Thoracic aorta (tissue), 2 donors: ENCODE results near the gene SNORC. TPM values are rescaled to one million over a fixed set of nuclear protein-coding genes. Genes with fewer than 3 reads are reported as not detected.

ENCODE experiments used
- ATAC-seq: fragments of 150-250 bp; one replicate; pipeline ENCODE4 v1.8.0; 2017; ENCODE audit warnings: low read depth; ENCODE audit not compliant: insufficient number of reproducible peaks, low FRiP score
- DNase-seq: peaks from one replicate; pipeline ENCODE4 v3.0.0-alpha.2; 2020; ENCODE audit warnings: low spot score
- H3K27ac ChIP-seq, 2 donors: fragments of 200-600 bp; sonication (generic); 1 replicate in 1 of 2; 2 replicates in 1 of 2; pipeline ENCODE4 v1.5.1; 2016; ENCODE audit warnings: mild to moderate bottlenecking in 2 of 2, moderate library complexity in 2 of 2
- H3K27me3 ChIP-seq: fragments of 200-600 bp; sonication (generic); replicated peaks from 2 replicates; pipeline ENCODE4 v1.6.0; 2016; ENCODE audit warnings: mild to moderate bottlenecking; ENCODE audit not compliant: insufficient read depth
- H3K36me3 ChIP-seq: fragments of 200-600 bp; sonication (generic); one replicate; pipeline ENCODE4 v1.5.1; 2016
- H3K4me1 ChIP-seq, 2 donors: fragments of 200-600 bp; sonication (generic); 1 replicate in 1 of 2; 2 replicates in 1 of 2; pipeline versions ENCODE4 v1.5.1 to v1.6.0; 2016; ENCODE audit warnings: low read depth in 2 of 2, mild to moderate bottlenecking in 1 of 2; ENCODE audit not compliant: control insufficient read depth in 1 of 2
- H3K4me3 ChIP-seq: fragments of 200-600 bp; sonication (generic); 2 replicates; pipeline ENCODE4 v1.5.1; 2016; ENCODE audit warnings: mild to moderate bottlenecking
- H3K9me3 ChIP-seq: fragments of 200-600 bp; sonication (generic); 2 replicates; pipeline ENCODE4 v1.5.1; 2016
- CTCF ChIP-seq: fragments of 200-600 bp; sonication (generic); IDR thresholded peaks from one replicate; pipeline ENCODE4 v1.5.1; 2019; ENCODE audit warnings: antibody characterized with exemption
- total RNA-seq, 2 donors: library from RNA; depleted of rRNA; stranded (reverse); fragments of >200 nt; gene quantifications; one replicate each; pipeline versions ENCODE4 v1.1.0 to v1.2.3, GENCODE V29; 2016

Gene SNORC
- total RNA-seq, 2 donors from 2014 or later = 0.41 to 0.63 TPM

- H3K36me3 ChIP-seq = no peaks in the 10 kb centered on the region
- H3K4me3 ChIP-seq = no peak overlapping the region
- no peak overlapping the region for H3K27ac ChIP-seq
- H3K27me3 ChIP-seq = no peaks in the 10 kb centered on the region
- no peaks in the 10 kb centered on the region for H3K9me3 ChIP-seq
- no peak for TF ChIP-seq CTCF
- DNase-seq = no peak
- no peak for ATAC-seq
- peaks cover 0 to 7% of the 10 kb centered on the region in 2 donors for H3K4me1 ChIP-seq
These were observed 21.6 kb downstream of the SNORC start for GRCh38 chr2:232891621-232892071.

GRCh38 chr2:232892221-232892620 lies 22.2 kb downstream of the SNORC start:
- H3K4me1 ChIP-seq = peaks cover 0 to 7% of the 10 kb centered on the region in 2 donors
- DNase-seq (no peak), ATAC-seq (no peak)
- no peak for TF ChIP-seq CTCF
- no peaks in the 10 kb centered on the region for H3K27me3 ChIP-seq
- no peak overlapping the region for H3K4me3 ChIP-seq
- no peaks in the 10 kb centered on the region for H3K9me3 ChIP-seq
- no peaks in the 10 kb centered on the region for H3K36me3 ChIP-seq
- no peak overlapping the region for H3K27ac ChIP-seq

- Histone ChIP-seq H3K9me3 (no peaks in the 10 kb centered on the region), H3K27ac (no peak overlapping the region), H3K4me1 (peaks cover 0 to 7% of the 10 kb centered on the region in 2 donors), H3K27me3 (no peaks in the 10 kb centered on the region), H3K36me3 (no peaks in the 10 kb centered on the region), H3K4me3 (no peak overlapping the region)
- no peak for ATAC-seq
- no peak for DNase-seq
- TF ChIP-seq CTCF = no peak
These were observed 22.8 kb downstream of the SNORC start for GRCh38 chr2:232892843-232893242.

GRCh38 chr2:232893834-232894233 lies 23.8 kb downstream of the SNORC start:
- no peak overlapping the region for H3K4me3 ChIP-seq
- no peak overlapping the region for H3K27ac ChIP-seq
- no peak for ATAC-seq
- H3K27me3 ChIP-seq = no peaks in the 10 kb centered on the region
- no peak for TF ChIP-seq CTCF
- no peaks in the 10 kb centered on the region for H3K36me3 ChIP-seq
- no peak for DNase-seq
- no peaks in the 10 kb centered on the region for H3K9me3 ChIP-seq
- peaks cover 0 to 7% of the 10 kb centered on the region in 2 donors for H3K4me1 ChIP-seq

GRCh38 chr2:232894251-232894650 lies 24.2 kb downstream of the SNORC start:
- ATAC-seq (no peak), DNase-seq (no peak)
- no peaks in the 10 kb centered on the region for H3K36me3 ChIP-seq
- no peak overlapping the region for H3K4me3 ChIP-seq
- no peak overlapping the region for H3K27ac ChIP-seq
- H3K27me3 ChIP-seq = no peaks in the 10 kb centered on the region
- H3K4me1 ChIP-seq = peaks cover 0 to 7% of the 10 kb centered on the region in 2 donors
- TF ChIP-seq CTCF = no peak
- no peaks in the 10 kb centered on the region for H3K9me3 ChIP-seq
